Activated T-cell treated with anti-CD3 and anti-CD28 coated beads, Interleukin-2, amount 50 U/mL, for 1 hour (primary cell): ENCODE data around the gene NR1I3.
A peak's percentile ranks its signal among the peaks of the same experiment; 100 is the strongest.

Experiments used
- DNase-seq: peaks from one replicate; pipeline ENCODE4 v3.0.0-alpha.2; 2020

The NR1I3 gene

GRCh38 chr1:161217831-161218230 is 20.2 kb downstream of the NR1I3 start:
- DNase-seq = no peak

GRCh38 chr1:161216945-161217712 is 20.9 kb downstream of the NR1I3 start:
- DNase-seq = no peak

GRCh38 chr1:161215076-161215475 is 22.9 kb downstream of the NR1I3 start, which contains the start of gene FCER1G:
Gene FCER1G (plus strand): TSS chr1:161215295. CDS start chr1:161215322, 27 bp downstream.
- DNase-seq = no peak

- no peak for DNase-seq
These were observed 23.6 kb downstream of the NR1I3 start for GRCh38 chr1:161214369-161214768.

GRCh38 chr1:161209790-161210409 is 28.1 kb downstream of the NR1I3 start:
- DNase-seq = peak; percentile 72

- DNase-seq = no peak
These were observed 30.8 kb downstream of the NR1I3 start for GRCh38 chr1:161207173-161207572.

- DNase-seq = no peak
These were observed 31.4 kb downstream of the NR1I3 start for GRCh38 chr1:161206411-161207140.

- DNase-seq = peak; percentile 91
These were observed 35.9 kb downstream of the NR1I3 start, which contains the start of gene NDUFS2 for GRCh38 chr1:161201836-161202712. Gene NDUFS2 (plus strand): TSS chr1:161202367. CDS start chr1:161202386, 19 bp downstream.

GRCh38 chr1:161200992-161201835 is 36.8 kb downstream of the NR1I3 start:
- no peak for DNase-seq

GRCh38 chr1:161200421-161200991 is 37.5 kb downstream of the NR1I3 start:
- DNase-seq = no peak

GRCh38 chr1:161199506-161200139 is 38.4 kb downstream of the NR1I3 start:
- DNase-seq = no peak

GRCh38 chr1:161198897-161199431 is 39.0 kb downstream of the NR1I3 start, which contains the start of gene ADAMTS4:
Gene ADAMTS4 (minus strand): TSS chr1:161199054. CDS start chr1:161198627, 427 bp downstream.
- DNase-seq = no peak

GRCh38 chr1:161198194-161198896 is 39.7 kb downstream of the NR1I3 start:
- no peak for DNase-seq

- DNase-seq = no peak
These were observed 40.3 kb downstream of the NR1I3 start for GRCh38 chr1:161197560-161198193.

- DNase-seq = no peak
These were observed 41.2 kb downstream of the NR1I3 start for GRCh38 chr1:161196521-161197451.

GRCh38 chr1:161196111-161196510 is 41.9 kb downstream of the NR1I3 start:
- DNase-seq = no peak

- no peak for DNase-seq
These were observed 42.8 kb downstream of the NR1I3 start for GRCh38 chr1:161195171-161195570.
